ENCODE data around the gene ZNF521.

- TF ChIP-seq CTCF (IDR thresholded peaks at IDR 0.05), result no peak
- no peak for TF ChIP-seq EP300 (IDR thresholded peaks at IDR 0.05)
These were observed 285.4 kb downstream of the ZNF521 start for GRCh38 chr18:25066516-25066915.
